DOHH2 (cell line): ENCODE results near the gene GSK3B.

ENCODE experiments used
- CTCF ChIP-seq: fragments of 200-600 bp; sonication (generic); IDR thresholded peaks from one replicate; pipeline ENCODE4 v1.5.1; 2014; ENCODE audit warnings: antibody characterized with exemption, mild to moderate bottlenecking, low read depth, low read length; ENCODE audit not compliant: poor library complexity, severe bottlenecking
- EZH2phosphoT487 ChIP-seq: fragments of 200-600 bp; sonication (generic); IDR thresholded peaks from 2 replicates; pipeline ENCODE4 v1.6.1; 2017; ENCODE audit warnings: borderline replicate concordance, mild to moderate bottlenecking, antibody characterized with exemption, low read length, moderate library complexity, mixed read lengths

- TF ChIP-seq CTCF: no peak
- no peak for TF ChIP-seq EZH2phosphoT487
These were observed 35.7 kb upstream of the GSK3B start for GRCh38 chr3:120129718-120130513.
